Measurements from ENCODE around the gene TSNAX.

Gene TSNAX

DNA sequence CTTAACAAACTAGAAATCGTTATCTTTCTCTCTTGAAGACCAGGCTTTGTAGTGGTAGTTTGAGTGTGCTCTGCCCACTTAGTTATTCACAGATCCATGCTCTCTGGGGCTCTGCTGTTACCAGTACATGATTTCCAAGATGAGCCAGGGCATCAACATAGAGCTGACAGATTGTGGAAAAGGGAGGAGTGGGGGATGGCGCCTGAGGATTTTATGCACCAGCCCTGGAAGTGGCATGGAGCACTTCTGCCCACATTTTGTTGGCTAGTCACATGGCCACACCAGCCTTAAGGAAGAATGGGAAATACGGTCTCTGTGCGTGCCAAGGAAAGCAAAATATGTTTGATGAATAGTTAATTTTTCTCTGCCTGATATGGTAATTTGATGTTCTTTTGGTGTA, 18.2 kb downstream of the TSNAX start:
- Histone ChIP-seq H3K14ac (ENCODE audit: low read length in 2 of 2) (no peak overlapping the region), H2BK12ac (ENCODE audit: low read length in 2 of 2) (peak overlapping the region in 1 of 2 experiments; percentile 42), H3K79me1 (replicated peaks; ENCODE audit: low read length, poor library complexity, severe bottlenecking) (peaks cover 20% of the 10 kb centered on the region), H2AK5ac (ENCODE audit: low read length, severe bottlenecking) (no peak overlapping the region), H3K9ac (ENCODE audit: low read length) (no peak overlapping the region), H2AFZ (ENCODE audit: low read depth, low read length) (no peak overlapping the region), H3K9me3 (ENCODE audit: control insufficient read depth, low read length) (no peaks in the 10 kb centered on the region), H2BK5ac (ENCODE audit: low read depth, low read length, poor library complexity, severe bottlenecking) (no peak overlapping the region), H3K36me3 (ENCODE audit: control insufficient read depth in 1 of 2, insufficient read depth in 2 of 2, low read depth in 1 of 2, low read length in 2 of 2) (peaks cover 6 to 62% of the 10 kb centered on the region in 2 experiments), H3K4me2 (ENCODE audit: low read length, poor library complexity, severe bottlenecking) (no peak overlapping the region), H3K27ac (ENCODE audit: low read length, poor library complexity, severe bottlenecking) (no peak overlapping the region), H4K8ac (ENCODE audit: low read length) (no peak overlapping the region), H3K23ac (ENCODE audit: low read length in 2 of 2) (peak overlapping the region in 1 of 2 experiments; percentile 60), H2BK15ac (ENCODE audit: low read depth, poor library complexity, severe bottlenecking) (no peak overlapping the region), H4K91ac (ENCODE audit: low read length) (no peak overlapping the region), H3K4me3 (ENCODE audit: insufficient read depth in 1 of 2, low read depth in 1 of 2, low read length in 2 of 2) (no peak overlapping the region), H2BK120ac (ENCODE audit: low read depth, low read length) (no peak overlapping the region), H3K27me3 (ENCODE audit: control insufficient read depth in 1 of 2, insufficient read depth in 1 of 2, low read length in 2 of 2) (no peaks in the 10 kb centered on the region), H3K4me1 (ENCODE audit: control insufficient read depth, insufficient read depth, low read depth, low read length) (no peaks in the 10 kb centered on the region), H3K18ac (ENCODE audit: low read depth in 1 of 2, low read length in 2 of 2) (no peak overlapping the region), H3K4ac (ENCODE audit: low read depth in 1 of 2, low read length in 2 of 2) (no peak overlapping the region)
- no peak for DNase-seq
- WGBS, result 98% methylated on average over 4 of the region's 4 CpGs

DNA sequence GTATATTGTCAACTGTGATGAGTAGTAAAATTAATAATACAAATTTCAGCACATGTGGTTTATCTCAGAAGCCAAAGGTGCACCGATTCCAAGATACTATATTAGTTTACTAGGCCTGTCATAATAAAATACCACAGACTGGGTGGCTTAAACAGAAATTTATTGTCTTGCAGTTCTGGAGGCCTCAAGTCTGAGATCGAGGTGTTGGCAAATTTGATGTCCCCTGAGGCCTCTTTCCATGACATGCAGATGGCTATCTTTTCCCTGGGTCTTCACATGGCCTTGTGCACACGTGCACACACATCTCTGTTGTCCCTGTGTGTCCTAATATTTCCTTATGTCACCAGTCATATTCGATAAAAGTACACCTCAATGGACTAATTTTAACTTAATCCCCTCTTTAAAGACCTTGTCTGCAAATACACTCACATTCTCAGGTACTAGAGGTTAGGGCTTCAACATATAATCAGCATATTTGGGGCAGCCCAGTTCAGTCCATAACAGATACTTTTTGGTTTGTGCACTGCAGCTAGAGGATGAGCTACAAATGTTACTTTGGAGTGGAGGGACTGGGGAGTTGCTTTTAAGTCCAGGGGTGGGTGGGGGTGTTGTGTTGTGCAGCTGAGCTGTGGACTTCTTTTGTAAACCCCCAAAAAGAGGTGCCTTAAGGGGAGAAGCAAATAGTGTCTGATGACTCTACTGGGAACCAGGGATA, 21.4 kb downstream of the TSNAX start:
- H2BK5ac ChIP-seq (ENCODE audit: low read depth, low read length, poor library complexity, severe bottlenecking), result no peak overlapping the region
- no peak overlapping the region for H3K4me2 ChIP-seq (ENCODE audit: low read length, poor library complexity, severe bottlenecking)

DNA sequence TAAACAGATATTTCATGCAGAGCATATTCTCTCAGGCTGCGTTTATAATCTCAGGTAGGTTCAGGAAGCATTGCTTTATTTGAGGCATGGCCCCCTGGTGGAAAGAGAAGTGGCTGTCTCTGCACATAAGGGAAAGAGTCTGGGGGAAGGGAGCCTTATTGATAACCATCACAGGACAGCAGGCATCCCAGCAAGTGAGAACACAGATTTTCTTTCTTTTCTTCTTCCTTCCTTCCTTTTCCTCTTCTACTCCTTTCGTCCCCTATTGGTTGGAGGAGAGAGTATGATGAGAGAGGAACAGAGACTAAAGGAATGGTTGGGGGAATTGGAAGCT, 21.9 kb downstream of the TSNAX start:
- Histone ChIP-seq H3K27ac (ENCODE audit: low read length, poor library complexity, severe bottlenecking) (no peak overlapping the region), H2AFZ (ENCODE audit: low read depth, low read length) (no peak overlapping the region)

More for the DNA sequence above, 21.4 kb downstream of the TSNAX start:
- H2BK15ac ChIP-seq (ENCODE audit: low read depth, poor library complexity, severe bottlenecking), result no peak overlapping the region
- H4K8ac ChIP-seq (ENCODE audit: low read length), result no peak overlapping the region
- no peak overlapping the region for H2BK120ac ChIP-seq (ENCODE audit: low read depth, low read length)
- H3K9me3 ChIP-seq (ENCODE audit: control insufficient read depth, low read length), result no peaks in the 10 kb centered on the region
- WGBS, result 94% methylated on average over 4 of the region's 4 CpGs
- DNase-seq, result no peak
- no peak overlapping the region for H3K27ac ChIP-seq (ENCODE audit: low read length, poor library complexity, severe bottlenecking)
- H3K14ac ChIP-seq (ENCODE audit: low read length in 2 of 2), result no peak overlapping the region
- H3K36me3 ChIP-seq (ENCODE audit: control insufficient read depth in 1 of 2, insufficient read depth in 2 of 2, low read depth in 1 of 2, low read length in 2 of 2), result peaks cover 3 to 49% of the 10 kb centered on the region in 2 experiments
- H3K4ac ChIP-seq (ENCODE audit: low read depth in 1 of 2, low read length in 2 of 2), result no peak overlapping the region
- H3K27me3 ChIP-seq (ENCODE audit: control insufficient read depth in 1 of 2, insufficient read depth in 1 of 2, low read length in 2 of 2), result no peaks in the 10 kb centered on the region
- no peak overlapping the region for H2AFZ ChIP-seq (ENCODE audit: low read depth, low read length)
- no peak overlapping the region for H2BK12ac ChIP-seq (ENCODE audit: low read length in 2 of 2)
- no peak overlapping the region for H3K4me3 ChIP-seq (ENCODE audit: insufficient read depth in 1 of 2, low read depth in 1 of 2, low read length in 2 of 2)
- H3K9ac ChIP-seq (ENCODE audit: low read length), result no peak overlapping the region
- H3K79me1 ChIP-seq (replicated peaks; ENCODE audit: low read length, poor library complexity, severe bottlenecking), result peaks cover 14% of the 10 kb centered on the region
- H2AK5ac ChIP-seq (ENCODE audit: low read length, severe bottlenecking), result no peak overlapping the region
- H4K91ac ChIP-seq (ENCODE audit: low read length), result no peak overlapping the region
- H3K18ac ChIP-seq (ENCODE audit: low read depth in 1 of 2, low read length in 2 of 2), result no peak overlapping the region
- H3K23ac ChIP-seq (ENCODE audit: low read length in 2 of 2), result no peak overlapping the region
- no peaks in the 10 kb centered on the region for H3K4me1 ChIP-seq (ENCODE audit: control insufficient read depth, insufficient read depth, low read depth, low read length)

DNA sequence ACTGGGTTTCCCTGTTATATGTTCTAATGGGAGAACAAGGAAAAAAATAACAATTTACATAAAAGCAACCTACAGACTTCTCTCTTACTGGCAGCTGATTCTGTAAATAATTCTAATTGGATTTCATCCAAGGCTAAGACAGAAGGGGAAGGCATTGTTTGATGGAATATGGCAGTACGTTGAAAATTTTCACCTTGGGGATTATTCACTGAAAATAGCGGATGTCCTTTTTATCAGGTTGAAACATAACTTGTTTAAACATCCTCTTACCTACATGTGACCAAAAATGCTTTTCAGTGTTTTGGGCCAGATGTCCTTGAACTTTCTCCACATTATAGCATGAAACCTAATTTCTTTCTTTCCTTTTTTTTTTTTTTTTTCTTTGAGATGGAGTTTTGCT, 24.9 kb downstream of the TSNAX start:
- Histone ChIP-seq H2BK120ac (ENCODE audit: low read depth, low read length) (no peak overlapping the region), H3K27ac (ENCODE audit: low read length, poor library complexity, severe bottlenecking) (no peak overlapping the region), H2AK5ac (ENCODE audit: low read length, severe bottlenecking) (no peak overlapping the region), H3K9me3 (ENCODE audit: control insufficient read depth, low read length) (no peaks in the 10 kb centered on the region), H3K36me3 (ENCODE audit: control insufficient read depth in 1 of 2, insufficient read depth in 2 of 2, low read depth in 1 of 2, low read length in 2 of 2) (peaks cover 0 to 39% of the 10 kb centered on the region in 2 experiments), H3K23ac (ENCODE audit: low read length in 2 of 2) (no peak overlapping the region), H2BK5ac (ENCODE audit: low read depth, low read length, poor library complexity, severe bottlenecking) (no peak overlapping the region), H2AFZ (ENCODE audit: low read depth, low read length) (no peak overlapping the region), H3K4me1 (ENCODE audit: control insufficient read depth, insufficient read depth, low read depth, low read length) (peaks cover 4% of the 10 kb centered on the region), H3K4me3 (ENCODE audit: insufficient read depth in 1 of 2, low read depth in 1 of 2, low read length in 2 of 2) (no peak overlapping the region), H2BK12ac (ENCODE audit: low read length in 2 of 2) (no peak overlapping the region), H3K18ac (ENCODE audit: low read depth in 1 of 2, low read length in 2 of 2) (no peak overlapping the region), H4K91ac (ENCODE audit: low read length) (no peak overlapping the region), H3K9ac (ENCODE audit: low read length) (no peak overlapping the region), H3K4ac (ENCODE audit: low read depth in 1 of 2, low read length in 2 of 2) (no peak overlapping the region), H2BK15ac (ENCODE audit: low read depth, poor library complexity, severe bottlenecking) (no peak overlapping the region), H3K4me2 (ENCODE audit: low read length, poor library complexity, severe bottlenecking) (no peak overlapping the region), H3K79me1 (replicated peaks; ENCODE audit: low read length, poor library complexity, severe bottlenecking) (peaks cover 11% of the 10 kb centered on the region), H3K27me3 (ENCODE audit: control insufficient read depth in 1 of 2, insufficient read depth in 1 of 2, low read length in 2 of 2) (no peaks in the 10 kb centered on the region), H4K8ac (ENCODE audit: low read length) (no peak overlapping the region), H3K14ac (ENCODE audit: low read length in 2 of 2) (no peak overlapping the region)
- WGBS, result 100% methylated on average over 2 of the region's 2 CpGs
- no peak for DNase-seq

More for the DNA sequence above, 21.9 kb downstream of the TSNAX start:
- H3K27me3 ChIP-seq (ENCODE audit: control insufficient read depth in 1 of 2, insufficient read depth in 1 of 2, low read length in 2 of 2), result no peaks in the 10 kb centered on the region
- H3K4me2 ChIP-seq (ENCODE audit: low read length, poor library complexity, severe bottlenecking), result no peak overlapping the region
- no peak overlapping the region for H2AK5ac ChIP-seq (ENCODE audit: low read length, severe bottlenecking)
- H3K4me3 ChIP-seq (ENCODE audit: insufficient read depth in 1 of 2, low read depth in 1 of 2, low read length in 2 of 2), result no peak overlapping the region
- H3K4me1 ChIP-seq (ENCODE audit: control insufficient read depth, insufficient read depth, low read depth, low read length), result no peaks in the 10 kb centered on the region
- no peak overlapping the region for H3K18ac ChIP-seq (ENCODE audit: low read depth in 1 of 2, low read length in 2 of 2)
- no peak overlapping the region for H3K23ac ChIP-seq (ENCODE audit: low read length in 2 of 2)
- H3K9ac ChIP-seq (ENCODE audit: low read length), result no peak overlapping the region
- H2BK15ac ChIP-seq (ENCODE audit: low read depth, poor library complexity, severe bottlenecking), result no peak overlapping the region
- H4K8ac ChIP-seq (ENCODE audit: low read length), result no peak overlapping the region
- H4K91ac ChIP-seq (ENCODE audit: low read length), result no peak overlapping the region
- H2BK120ac ChIP-seq (ENCODE audit: low read depth, low read length), result no peak overlapping the region
- no peak overlapping the region for H2BK5ac ChIP-seq (ENCODE audit: low read depth, low read length, poor library complexity, severe bottlenecking)
- peak; percentile 38 for DNase-seq
- H3K14ac ChIP-seq (ENCODE audit: low read length in 2 of 2), result no peak overlapping the region
- no peaks in the 10 kb centered on the region for H3K9me3 ChIP-seq (ENCODE audit: control insufficient read depth, low read length)
- H3K36me3 ChIP-seq (ENCODE audit: control insufficient read depth in 1 of 2, insufficient read depth in 2 of 2, low read depth in 1 of 2, low read length in 2 of 2), result peaks cover 3 to 48% of the 10 kb centered on the region in 2 experiments
- H3K4ac ChIP-seq (ENCODE audit: low read depth in 1 of 2, low read length in 2 of 2), result no peak overlapping the region
- H2BK12ac ChIP-seq (ENCODE audit: low read length in 2 of 2), result no peak overlapping the region
- H3K79me1 ChIP-seq (replicated peaks; ENCODE audit: low read length, poor library complexity, severe bottlenecking), result peaks cover 14% of the 10 kb centered on the region
- 75% methylated on average over 2 of the region's 2 CpGs for WGBS

All from mesenchymal stem cell (in vitro differentiated cells and primary cell).